ENCODE results near the gene SMYD2.

The SMYD2 gene

DNA sequence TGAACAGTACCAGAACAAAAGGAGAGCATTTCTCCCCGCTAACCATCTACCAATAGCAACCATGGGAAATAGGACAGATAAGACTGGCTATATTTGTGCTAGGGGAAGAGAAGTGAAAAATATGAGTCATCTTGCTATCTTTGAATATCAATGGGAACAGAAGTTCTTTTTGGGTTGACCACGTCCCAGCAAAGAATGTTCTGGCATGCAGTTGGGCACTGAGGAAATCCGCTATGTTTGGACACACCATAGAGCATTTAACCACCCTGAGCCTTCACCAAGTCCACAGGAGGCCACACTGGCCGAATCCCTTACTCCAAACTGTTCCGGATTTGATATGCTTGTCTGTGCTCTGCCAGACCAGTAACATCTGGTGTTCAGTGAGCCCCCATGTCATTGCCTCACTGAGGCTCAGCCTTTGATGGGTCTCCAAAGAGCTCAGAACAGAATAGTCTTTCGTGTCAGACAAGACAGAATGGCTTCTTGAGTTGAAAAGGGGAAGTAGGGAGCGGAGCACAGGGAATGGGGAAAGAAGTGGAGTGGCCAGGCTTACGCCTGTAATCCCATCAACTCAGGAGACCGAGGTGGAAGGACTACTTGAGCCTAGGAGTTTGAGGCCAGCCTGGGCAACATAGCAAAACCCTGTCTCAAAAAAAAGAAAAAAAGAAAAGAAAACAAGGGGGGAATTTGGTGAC lies 81.4 kb downstream of the SMYD2 start:
- ChIA-PET CTCF (no interaction called here), POLR2A (no interaction called here)
- no peak for DNase-seq (ENCODE audit: extremely low spot score)
- TF ChIP-seq BHLHE40 (IDR thresholded peaks at IDR 0.05; ENCODE audit: borderline replicate concordance) = no peak
- TF ChIP-seq FOXA1 (IDR thresholded peaks at IDR 0.05) = no peak
- no peak for TF ChIP-seq LEF1 (IDR thresholded peaks at IDR 0.05; ENCODE audit: borderline replicate concordance)
- no peak for TF ChIP-seq ARNT (IDR thresholded peaks at IDR 0.05)
- TF ChIP-seq L3MBTL2 (conservative IDR thresholded peaks at IDR 0.05) = no peak
- TF ChIP-seq FOXK2 (IDR thresholded peaks at IDR 0.05) = no peak
- no peak for TF ChIP-seq HDGF (IDR thresholded peaks at IDR 0.05; ENCODE audit: borderline replicate concordance)
- no peak for TF ChIP-seq ZNF384 (IDR thresholded peaks at IDR 0.05)
- TF ChIP-seq, protein P1, sequence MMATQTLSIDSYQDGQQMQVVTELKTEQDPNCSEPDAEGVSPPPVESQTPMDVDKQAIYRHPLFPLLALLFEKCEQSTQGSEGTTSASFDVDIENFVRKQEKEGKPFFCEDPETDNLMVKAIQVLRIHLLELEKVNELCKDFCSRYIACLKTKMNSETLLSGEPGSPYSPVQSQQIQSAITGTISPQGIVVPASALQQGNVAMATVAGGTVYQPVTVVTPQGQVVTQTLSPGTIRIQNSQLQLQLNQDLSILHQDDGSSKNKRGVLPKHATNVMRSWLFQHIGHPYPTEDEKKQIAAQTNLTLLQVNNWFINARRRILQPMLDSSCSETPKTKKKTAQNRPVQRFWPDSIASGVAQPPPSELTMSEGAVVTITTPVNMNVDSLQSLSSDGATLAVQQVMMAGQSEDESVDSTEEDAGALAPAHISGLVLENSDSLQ (IDR thresholded peaks at IDR 0.05) = no peak
- no peak for TF ChIP-seq TARDBP (IDR thresholded peaks at IDR 0.05)

DNA sequence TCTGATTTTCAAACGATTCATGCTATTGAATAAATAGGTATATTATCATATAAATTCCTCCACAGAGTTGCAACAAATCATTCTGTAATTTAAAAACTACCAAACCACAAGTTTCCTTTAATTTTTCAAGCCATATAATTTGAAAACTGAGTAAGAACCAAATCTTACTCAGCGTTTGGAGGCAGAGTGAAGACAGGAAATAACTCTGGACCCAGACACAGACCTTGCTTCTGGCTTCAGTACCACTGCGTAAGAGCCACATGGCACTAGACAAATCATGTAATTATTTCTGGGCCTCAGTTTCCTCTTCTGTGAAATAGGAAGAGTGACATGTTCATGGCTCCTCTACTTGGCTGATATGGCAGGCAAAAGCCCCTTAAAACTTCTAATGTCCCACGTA lies 82.4 kb downstream of the SMYD2 start:
- TF ChIP-seq, protein P1 (IDR thresholded peaks at IDR 0.05) = no peak
- no peak for TF ChIP-seq FOXA1 (IDR thresholded peaks at IDR 0.05)
- no peak for TF ChIP-seq SP1 (IDR thresholded peaks at IDR 0.05)
- POLR2A ChIA-PET = no interaction called here
- CTCF ChIA-PET = no interaction called here
- DNase-seq (ENCODE audit: extremely low spot score) = no peak

DNA sequence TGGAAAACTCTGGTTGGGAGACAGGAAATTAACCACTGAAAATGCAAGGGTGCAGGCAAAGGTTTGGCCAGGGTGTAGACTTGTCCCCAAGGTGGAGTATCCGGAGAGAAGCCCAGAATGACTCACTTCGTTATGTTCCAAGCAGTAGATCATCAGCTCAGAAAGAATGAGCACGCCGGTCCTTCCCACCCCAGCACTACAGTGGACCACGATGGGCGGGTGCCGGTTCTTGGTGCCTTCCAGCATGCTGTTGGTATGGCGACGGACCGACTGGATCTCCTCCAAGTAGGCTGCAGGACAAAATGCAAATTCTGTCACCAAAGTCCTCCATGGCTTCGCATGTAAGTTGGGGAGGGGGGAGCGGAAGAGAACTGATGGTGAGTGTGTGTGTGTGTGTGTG lies 83.4 kb downstream of the SMYD2 start:
- CTCF ChIA-PET = no interaction called here
- DNase-seq (ENCODE audit: extremely low spot score) = no peak
- no peak for TF ChIP-seq ELF4 (IDR thresholded peaks at IDR 0.05)
- TF ChIP-seq CTBP1 (IDR thresholded peaks at IDR 0.05; ENCODE audit: borderline replicate concordance) = no peak
- no peak for TF ChIP-seq BHLHE40 (IDR thresholded peaks at IDR 0.05; ENCODE audit: borderline replicate concordance)
- TF ChIP-seq SUZ12 (IDR thresholded peaks at IDR 0.05) = no peak
- no peak for TF ChIP-seq FOXM1 (IDR thresholded peaks at IDR 0.05; ENCODE audit: borderline replicate concordance)
- TF ChIP-seq FOXA1 (IDR thresholded peaks at IDR 0.05) = no peak
- POLR2A ChIA-PET = no interaction called here

GRCh38 chr1:214364786-214365295 lies 83.9 kb downstream of the SMYD2 start:
- no peak for DNase-seq (ENCODE audit: extremely low spot score)
- TF ChIP-seq LEF1 (IDR thresholded peaks at IDR 0.05; ENCODE audit: borderline replicate concordance) (no peak), NFRKB (IDR thresholded peaks at IDR 0.05) (no peak), HDGF (IDR thresholded peaks at IDR 0.05; ENCODE audit: borderline replicate concordance) (no peak), TARDBP (IDR thresholded peaks at IDR 0.05) (no peak), ELF4 (IDR thresholded peaks at IDR 0.05) (no peak), ARNT (IDR thresholded peaks at IDR 0.05) (no peak), FOXM1 (IDR thresholded peaks at IDR 0.05; ENCODE audit: borderline replicate concordance) (no peak), CTBP1 (IDR thresholded peaks at IDR 0.05; ENCODE audit: borderline replicate concordance) (no peak), L3MBTL2 (conservative IDR thresholded peaks at IDR 0.05) (no peak), FOXA1 (IDR thresholded peaks at IDR 0.05) (no peak), SUZ12 (IDR thresholded peaks at IDR 0.05) (no peak), FOXK2 (IDR thresholded peaks at IDR 0.05) (no peak), BHLHE40 (IDR thresholded peaks at IDR 0.05; ENCODE audit: borderline replicate concordance) (no peak), ZNF384 (IDR thresholded peaks at IDR 0.05) (no peak), SP1 (IDR thresholded peaks at IDR 0.05) (no peak)
- TF ChIP-seq, protein P1 (IDR thresholded peaks at IDR 0.05) = no peak
- ChIA-PET POLR2A (no interaction called here), CTCF (no interaction called here)

GRCh38 chr1:214367841-214368240 lies 86.9 kb downstream of the SMYD2 start:
- no peak for DNase-seq (ENCODE audit: extremely low spot score)
- TF ChIP-seq L3MBTL2 (conservative IDR thresholded peaks at IDR 0.05) = no peak
- no peak for TF ChIP-seq LEF1 (IDR thresholded peaks at IDR 0.05; ENCODE audit: borderline replicate concordance)
- TF ChIP-seq BHLHE40 (IDR thresholded peaks at IDR 0.05; ENCODE audit: borderline replicate concordance) = no peak
- no peak for TF ChIP-seq ELF4 (IDR thresholded peaks at IDR 0.05)
- TF ChIP-seq ZNF384 (IDR thresholded peaks at IDR 0.05) = no peak
- no peak for TF ChIP-seq CTBP1 (IDR thresholded peaks at IDR 0.05; ENCODE audit: borderline replicate concordance)
- TF ChIP-seq FOXM1 (IDR thresholded peaks at IDR 0.05; ENCODE audit: borderline replicate concordance) = no peak
- TF ChIP-seq ARNT (IDR thresholded peaks at IDR 0.05) = no peak
- POLR2A ChIA-PET = no interaction called here
- CTCF ChIA-PET = no interaction called here

DNA sequence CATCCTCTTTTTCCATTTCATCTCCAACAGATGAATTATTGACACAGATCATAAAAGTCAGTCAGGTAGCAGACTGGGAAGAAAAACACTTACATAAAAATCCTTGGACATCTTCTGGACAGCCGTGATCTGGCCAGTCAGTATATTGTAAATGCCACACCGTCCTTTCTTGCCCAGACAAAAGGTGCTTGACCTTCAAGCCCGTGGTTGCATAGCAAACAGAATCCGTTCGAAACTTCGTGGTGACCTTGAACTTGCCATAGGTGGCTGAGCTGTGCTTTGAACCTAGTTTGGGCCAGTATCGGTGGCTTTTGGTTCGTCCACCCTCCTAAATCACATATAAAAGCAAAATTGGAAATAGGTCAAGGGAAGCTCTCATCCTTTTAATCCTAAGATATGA lies 88.4 kb downstream of the SMYD2 start:
- ChIA-PET POLR2A (no interaction called here), CTCF (no interaction called here)
- TF ChIP-seq NFRKB (IDR thresholded peaks at IDR 0.05) (no peak), BHLHE40 (IDR thresholded peaks at IDR 0.05; ENCODE audit: borderline replicate concordance) (no peak), L3MBTL2 (conservative IDR thresholded peaks at IDR 0.05) (no peak), SP1 (IDR thresholded peaks at IDR 0.05) (no peak), ELF4 (IDR thresholded peaks at IDR 0.05) (no peak)
- no peak for DNase-seq (ENCODE audit: extremely low spot score)

- CTCF ChIA-PET = no interaction called here
- POLR2A ChIA-PET = no interaction called here
Observed at GRCh38 chr1:214370615-214371014, 89.7 kb downstream of the SMYD2 start.

More at GRCh38 chr1:214370615-214371014, 89.7 kb downstream of the SMYD2 start:
- no peak for DNase-seq (ENCODE audit: extremely low spot score)
- TF ChIP-seq FOXA1 (IDR thresholded peaks at IDR 0.05) (no peak), HDGF (IDR thresholded peaks at IDR 0.05; ENCODE audit: borderline replicate concordance) (no peak), NFRKB (IDR thresholded peaks at IDR 0.05) (no peak), ZNF384 (IDR thresholded peaks at IDR 0.05) (no peak), LEF1 (IDR thresholded peaks at IDR 0.05; ENCODE audit: borderline replicate concordance) (no peak), ELF4 (IDR thresholded peaks at IDR 0.05) (no peak), L3MBTL2 (conservative IDR thresholded peaks at IDR 0.05) (no peak), ARNT (IDR thresholded peaks at IDR 0.05) (no peak), FOXK2 (IDR thresholded peaks at IDR 0.05) (no peak), FOXM1 (IDR thresholded peaks at IDR 0.05; ENCODE audit: borderline replicate concordance) (no peak), BHLHE40 (IDR thresholded peaks at IDR 0.05; ENCODE audit: borderline replicate concordance) (no peak), SUZ12 (IDR thresholded peaks at IDR 0.05) (no peak), CTBP1 (IDR thresholded peaks at IDR 0.05; ENCODE audit: borderline replicate concordance) (no peak), TARDBP (IDR thresholded peaks at IDR 0.05) (no peak), SP1 (IDR thresholded peaks at IDR 0.05) (no peak)
- TF ChIP-seq, protein P1 (IDR thresholded peaks at IDR 0.05) = no peak
